Inferior parietal cortex (tissue), 1 donor: ENCODE data around the gene WNT11.

ENCODE experiments used
- DNase-seq: peaks from one replicate; pipeline ENCODE4 v3.0.0-alpha.2; 2016; ENCODE audit errors: extremely low spot score

WNT11 gene

GRCh38 chr11:76219243-76219642, 12.9 kb upstream of the WNT11 start:
- no peak for DNase-seq

- no peak for DNase-seq
These were observed 12.3 kb upstream of the WNT11 start for GRCh38 chr11:76218449-76219178.

- DNase-seq = no peak
These were observed 11.4 kb upstream of the WNT11 start for GRCh38 chr11:76217653-76218160.

- DNase-seq = no peak
These were observed 10.4 kb upstream of the WNT11 start for GRCh38 chr11:76216536-76217325.

- DNase-seq = no peak
These were observed 9.6 kb upstream of the WNT11 start for GRCh38 chr11:76215941-76216340.

GRCh38 chr11:76214968-76215548, 8.8 kb upstream of the WNT11 start:
- no peak for DNase-seq

- DNase-seq = no peak
These were observed 7.9 kb upstream of the WNT11 start for GRCh38 chr11:76214186-76214585.

- DNase-seq = no peak
These were observed 6.1 kb upstream of the WNT11 start for GRCh38 chr11:76212086-76213035.

- DNase-seq = no peak
These were observed 4.9 kb upstream of the WNT11 start for GRCh38 chr11:76210931-76211851.

GRCh38 chr11:76209973-76210930, 4.0 kb upstream of the WNT11 start:
- no peak for DNase-seq

GRCh38 chr11:76209375-76209972, 3.2 kb upstream of the WNT11 start:
- DNase-seq = no peak

GRCh38 chr11:76208438-76209374, 2.4 kb upstream of the WNT11 start:
- peak; percentile 45 for DNase-seq

GRCh38 chr11:76207642-76208401, 1.5 kb upstream of the WNT11 start:
- DNase-seq = peak; percentile 75

GRCh38 chr11:76206077-76206326, 300 bp downstream of the WNT11 start:
- DNase-seq = no peak

GRCh38 chr11:76205252-76206076, 838 bp downstream of the WNT11 start:
- no peak for DNase-seq

- DNase-seq = no peak
These were observed 2.4 kb downstream of the WNT11 start for GRCh38 chr11:76203937-76204336.
